H1 (cell line): ENCODE results near the gene AP1M1. TPM values are rescaled to one million over a fixed set of nuclear protein-coding genes. Genes with fewer than 3 reads are reported as not detected.

Experiments
- CTCF ChIA-PET: fragments of 300-600 bp; sonication (Branson Sonifier 250); formaldehyde crosslinking; loops from one replicate; lab custom pipeline; 2021; ENCODE audit not compliant: partially characterized antibody; lab: Charles Lee
- POLR2A ChIA-PET: fragments of 300-600 bp; sonication (Branson Sonifier 250); formaldehyde crosslinking; loops from one replicate; lab custom pipeline; 2021; ENCODE audit warnings: inconsistent platforms; ENCODE audit not compliant: partially characterized antibody; lab: Charles Lee
- DNase-seq, 2 experiments: peaks; one replicate each; pipeline versions ENCODE4 v3.0.0 to v3.0.0-alpha.2; 2010 to 2022; ENCODE audit warnings: low spot score in 2 of 2, low read depth in 1 of 2, mixed read lengths in 1 of 2
- FAIRE-seq: peaks from 2 replicates; lab custom pipeline; 2011; peaks lifted over from hg19 to GRCh38; lab: Jason Lieb, UNC
- H2AFZ ChIP-seq: 2 replicates; pipeline ENCODE4 v1.8.1; 2012; ENCODE audit warnings: low read length, inconsistent platforms
- H2AK5ac ChIP-seq: 2 replicates; pipeline ENCODE4 v1.6.1; 2013; ENCODE audit warnings: low read depth, low read length
- H2BK120ac ChIP-seq: replicated peaks from 2 replicates; pipeline ENCODE3; 2013; ENCODE audit warnings: low read depth, low read length, inconsistent platforms
- H2BK12ac ChIP-seq: 2 replicates; pipeline ENCODE4 v1.6.1; 2013; ENCODE audit warnings: low read depth, low read length
- H2BK15ac ChIP-seq: 2 replicates; pipeline ENCODE4 v1.6.1; 2013; ENCODE audit warnings: low read length
- H2BK20ac ChIP-seq: 2 replicates; pipeline ENCODE4 v1.6.1; 2013; ENCODE audit warnings: low read length
- H2BK5ac ChIP-seq: 2 replicates; pipeline ENCODE4 v1.6.1; 2013; ENCODE audit warnings: low read depth, low read length
- H3K14ac ChIP-seq: 2 replicates; pipeline ENCODE4 v1.6.1; 2013; ENCODE audit warnings: inconsistent platforms; ENCODE audit not compliant: insufficient read length
- H3K18ac ChIP-seq: 2 replicates; pipeline ENCODE4 v1.6.1; 2013; ENCODE audit warnings: low read length; ENCODE audit errors: extremely low read depth
- H3K23ac ChIP-seq: 2 replicates; pipeline ENCODE4 v1.6.1; 2013; ENCODE audit warnings: inconsistent platforms; ENCODE audit not compliant: insufficient read length
- H3K23me2 ChIP-seq: 2 replicates; pipeline ENCODE4 v1.6.1; 2013; ENCODE audit warnings: low read depth, low read length
- H3K27ac ChIP-seq: 2 replicates; pipeline ENCODE4 v1.6.1; 2011; ENCODE audit warnings: low read depth, low read length, inconsistent platforms
- H3K27me3 ChIP-seq, 4 experiments: replicated peaks in 1 of 4; 1 replicate in 1 of 4; 2 replicates in 3 of 4; pipeline versions ENCODE4 v1.6.1 to v1.8.1; 2011 to 2013; ENCODE audit warnings: low read length in 3 of 4, mild to moderate bottlenecking in 3 of 4, inconsistent platforms in 2 of 4, mixed read lengths in 2 of 4, moderate library complexity in 1 of 4; ENCODE audit not compliant: control insufficient read depth in 3 of 4, insufficient read depth in 3 of 4; ENCODE audit errors: extremely low read depth in 1 of 4
- H3K36me3 ChIP-seq, 4 experiments: 2 replicates each; pipeline versions ENCODE4 v1.6.1 to v1.8.1; 2011 to 2013; ENCODE audit warnings: mild to moderate bottlenecking in 4 of 4, low read length in 3 of 4, moderate library complexity in 2 of 4, control low read depth in 1 of 4, inconsistent platforms in 1 of 4; ENCODE audit not compliant: insufficient read depth in 4 of 4, control insufficient read depth in 2 of 4
- H3K4ac ChIP-seq: replicated peaks from 2 replicates; pipeline ENCODE3; 2013; ENCODE audit warnings: low read length, low read depth, mixed read lengths, inconsistent platforms; ENCODE audit not compliant: insufficient read length
- H3K4me1 ChIP-seq, 4 experiments: replicated peaks in 1 of 4; 1 replicate in 1 of 4; 2 replicates in 3 of 4; pipeline versions ENCODE4 v1.6.1 to v1.8.1; 2011 to 2013; ENCODE audit warnings: low read length in 3 of 4, inconsistent platforms in 2 of 4, mixed read lengths in 1 of 4; ENCODE audit not compliant: insufficient read depth in 4 of 4, control insufficient read depth in 3 of 4
- H3K4me2 ChIP-seq, 2 experiments: 2 replicates each; pipeline versions ENCODE4 v1.6.1 to v1.8.1; 2011 to 2013; ENCODE audit warnings: low read depth in 2 of 2, low read length in 2 of 2, control low read depth in 1 of 2, inconsistent platforms in 1 of 2, mild to moderate bottlenecking in 1 of 2; ENCODE audit not compliant: insufficient read depth in 1 of 2
- H3K4me3 ChIP-seq, 4 experiments: fragments of 200-600, 300-600 bp in 1 of 4; sonication (generic), shearing (Covaris generic), sonication (Bioruptor Twin) in 1 of 4; 2 replicates each; pipeline versions ENCODE4 v1.5.1 to v1.8.1; 2011 to 2016; ENCODE audit warnings: low read length in 4 of 4, low read depth in 3 of 4, control low read depth in 2 of 4, inconsistent platforms in 2 of 4, mild to moderate bottlenecking in 2 of 4, mixed read lengths in 1 of 4, moderate library complexity in 1 of 4; ENCODE audit not compliant: insufficient read depth in 2 of 4; ENCODE audit errors: extremely low read depth in 1 of 4
- H3K56ac ChIP-seq: replicated peaks from 2 replicates; pipeline ENCODE3; 2013; ENCODE audit warnings: low read depth, mild to moderate bottlenecking, mixed read lengths, low read length, inconsistent platforms; ENCODE audit not compliant: insufficient read length
- H3K79me1 ChIP-seq: 2 replicates; pipeline ENCODE4 v1.6.1; 2013; ENCODE audit warnings: low read depth, low read length, control low read depth
- H3K79me2 ChIP-seq, 2 experiments: 2 replicates each; pipeline versions ENCODE4 v1.6.1 to v1.8.1; 2012 to 2013; ENCODE audit warnings: low read length in 2 of 2, mild to moderate bottlenecking in 2 of 2, inconsistent platforms in 1 of 2; ENCODE audit not compliant: insufficient read depth in 2 of 2, control insufficient read depth in 1 of 2
- H3K9ac ChIP-seq, 4 experiments: replicated peaks in 1 of 4; 1 replicate in 1 of 4; 2 replicates in 3 of 4; pipeline versions ENCODE4 v1.6.1 to v1.8.1; 2011 to 2013; ENCODE audit warnings: low read depth in 3 of 4, low read length in 3 of 4, control low read depth in 2 of 4, mild to moderate bottlenecking in 2 of 4, moderate library complexity in 2 of 4, inconsistent platforms in 1 of 4; ENCODE audit errors: extremely low read depth in 1 of 4
- H3K9me3 ChIP-seq, 2 experiments: 2 replicates each; pipeline versions ENCODE4 v1.6.1 to v1.8.1; 2012 to 2013; ENCODE audit warnings: mild to moderate bottlenecking in 2 of 2, moderate library complexity in 2 of 2, control low read depth in 1 of 2, inconsistent platforms in 1 of 2, low read depth in 1 of 2, low read length in 1 of 2, mixed read lengths in 1 of 2; ENCODE audit not compliant: insufficient read depth in 2 of 2
- H4K20me1 ChIP-seq, 2 experiments: replicated peaks in 1 of 2; 2 replicates each; pipeline versions ENCODE3 to v1.8.1; 2011 to 2013; ENCODE audit warnings: inconsistent platforms in 2 of 2, low read length in 2 of 2, mild to moderate bottlenecking in 1 of 2; ENCODE audit not compliant: insufficient read depth in 2 of 2, control insufficient read depth in 1 of 2
- H4K5ac ChIP-seq: 2 replicates; pipeline ENCODE4 v1.6.1; 2013; ENCODE audit warnings: low read length, low read depth, mixed read lengths, inconsistent platforms; ENCODE audit not compliant: insufficient read length
- H4K8ac ChIP-seq: 2 replicates; pipeline ENCODE4 v1.8.0; 2013; ENCODE audit warnings: mild to moderate bottlenecking, moderate library complexity, low read length, inconsistent platforms; ENCODE audit not compliant: insufficient read depth; ENCODE audit errors: extremely low read depth
- H4K91ac ChIP-seq: replicated peaks from 2 replicates; pipeline ENCODE3; 2013; ENCODE audit warnings: low read length, mixed read lengths, inconsistent platforms; ENCODE audit not compliant: insufficient read length
- ATF2 ChIP-seq: IDR thresholded peaks from 2 replicates; pipeline ENCODE4 v1.6.1; 2012; ENCODE audit warnings: low read length, inconsistent platforms
- FOSL1 ChIP-seq: IDR thresholded peaks from 2 replicates; pipeline ENCODE4 v1.6.1; 2011; ENCODE audit warnings: mild to moderate bottlenecking, low read depth, low read length, moderate library complexity; ENCODE audit not compliant: insufficient read depth
- GTF2F1 ChIP-seq: IDR thresholded peaks from 2 replicates; pipeline ENCODE4 v1.6.1; 2012; ENCODE audit warnings: low read depth, low read length, improper control_type of control experiment, borderline replicate concordance
- NANOG ChIP-seq: IDR thresholded peaks from 2 replicates; pipeline ENCODE4 v1.6.1; 2011; ENCODE audit warnings: low read length, low read depth, mild to moderate bottlenecking, inconsistent platforms; ENCODE audit not compliant: insufficient read depth, poor library complexity, severe bottlenecking
- SP1 ChIP-seq: IDR thresholded peaks from 2 replicates; pipeline ENCODE4 v1.6.1; 2011; ENCODE audit warnings: low read depth, low read length
- TCF12 ChIP-seq: IDR thresholded peaks from 2 replicates; pipeline ENCODE4 v1.6.1; 2011; ENCODE audit warnings: low read depth, mild to moderate bottlenecking, low read length
- WGBS, 2 experiments: shearing (Covaris generic) in 1 of 2; methylation state at CpG; one replicate each; pipeline versions ENCODE4 v1.1.6 to v1.1.7; 2013 to 2015; ENCODE audit warnings: low lambda C conversion rate in 2 of 2, mixed read lengths in 2 of 2, inconsistent platforms in 1 of 2, low coverage in 1 of 2, missing lambda C conversion rate in 1 of 2; ENCODE audit not compliant: insufficient replicate concordance in 2 of 2, insufficient coverage in 1 of 2, insufficient read length in 1 of 2; ENCODE audit errors: extremely low coverage in 1 of 2, missing lambda C conversion rate in 1 of 2; 5-methylcytosine and 5-hydroxymethylcytosine counted together
- polyA plus RNA-seq, 7 experiments: library from polyadenylated mRNA; depleted of rRNA in 3 of 7; stranded (reverse) in 5 of 7; unstranded in 2 of 7; fragments of >200 nt in 5 of 7; fragments of 200-250 nt in 2 of 7; gene quantifications; 1 replicate in 5 of 7; 2 replicates in 1 of 7; 4 replicates in 1 of 7; pipeline versions ENCODE4 v1.2.1 to v1.2.3, GENCODE V29; 2011 to 2013; ENCODE audit warnings: missing spikeins in 2 of 7, mixed read lengths in 2 of 7
- total RNA-seq: library from RNA; stranded (reverse); fragmentation: NEBNext Ultra II Directional; extraction: Animal tissue kit (Norgen Biotek cat#: 25700); gene quantifications from 2 replicates; pipeline ENCODE4 v1.2.1, GENCODE V29; 2021

AP1M1 gene
- total and polyA plus RNA-seq, 2 of the 8 experiments (the other 6 are each of a cell fraction or from before 2014, with no cell fraction given) = 30.9 to 37.5 TPM

GRCh38 chr19:16148443-16149229 is 49.1 kb upstream of the AP1M1 start:
- Histone ChIP-seq H2BK15ac (no peak overlapping the region), H3K4me1 (peaks cover 0 to 2% (median under 1%) of the 10 kb centered on the region in 4 experiments; a peak in 1 of 7 replicates), H2AK5ac (no peak overlapping the region), H3K36me3 (no peaks in the 10 kb centered on the region), H3K4me2 (no peak overlapping the region), H3K23me2 (peaks cover 2% of the 10 kb centered on the region; the same call in 1 of the 2 replicates), H2BK20ac (no peak overlapping the region), H3K79me2 (no peaks in the 10 kb centered on the region), H3K79me1 (no peaks in the 10 kb centered on the region), H4K5ac (no peak overlapping the region), H3K27me3 (no peaks in the 10 kb centered on the region), H3K56ac (no peak overlapping the region), H3K4me3 (no peak overlapping the region), H3K18ac (no peak overlapping the region), H2BK12ac (no peak overlapping the region), H3K4ac (no peak overlapping the region), H3K9ac (no peak overlapping the region; a peak in 1 of 7 replicates), H3K9me3 (no peaks in the 10 kb centered on the region), H3K14ac (no peak overlapping the region), H2BK120ac (no peak overlapping the region), H2BK5ac (no peak overlapping the region), H4K20me1 (no peaks in the 10 kb centered on the region), H2AFZ (no peak overlapping the region), H3K27ac (no peak overlapping the region), H4K8ac (no peak overlapping the region; the same call in 1 of the 2 replicates), H4K91ac (no peak overlapping the region), H3K23ac (no peak overlapping the region)
- WGBS, 2 experiments = 87% methylated on average over 6 of the region's 8 CpGs; no CpG with 5 or more reads in 1 of the 2 experiments
- ChIA-PET POLR2A (interaction anchor here (0.6 to 2.3 kb wide), 3 partner anchors 10 to 17 kb away, joined by 3 to 6 read pairs (median 6); no protein-coding TSS in a partner anchor), CTCF (interaction anchor here (0.6 to 1.2 kb wide), 4 partner anchors 9 to 43 kb away, joined by 3 to 5 read pairs (median 4); no protein-coding TSS in a partner anchor)
- no peak for FAIRE-seq
- DNase-seq = no peak
- no peak for TF ChIP-seq GTF2F1
- no peak for TF ChIP-seq NANOG
- TF ChIP-seq SP1 = no peak
- no peak for TF ChIP-seq ATF2
- TF ChIP-seq FOSL1 = no peak
- no peak for TF ChIP-seq TCF12
